Measurements from ENCODE around the gene OR8D1. TPM values are rescaled to one million over a fixed set of nuclear protein-coding genes. Genes with fewer than 3 reads are reported as not detected.

OR8D1 gene
- total RNA-seq, 2 experiments from 2014 or later = not detected

- no peaks in the 10 kb centered on the region for H3K79me2 ChIP-seq (ENCODE audit: insufficient read depth, low read depth, low read length)
- intact Hi-C loops (cut with micrococcal nuclease; ENCODE audit: unreplicated experiment) = no loop called here
- H3K9me2 ChIP-seq (ENCODE audit: insufficient read depth, low read length) = no peaks in the 10 kb centered on the region
- no TSS peak for BruUV-seq (replicated peaks)
- no peaks in the 10 kb centered on the region for H3K4me1 ChIP-seq (ENCODE audit: insufficient read depth, low read length, poor library complexity, severe bottlenecking)
- peak; percentile 2 for DNase-seq (ENCODE audit: low spot score)
- H3K27ac ChIP-seq (ENCODE audit: low read depth, low read length, poor library complexity, severe bottlenecking) = no peak overlapping the region
- no peak overlapping the region for H3K4me3 ChIP-seq (ENCODE audit: low read depth, low read length, poor library complexity, severe bottlenecking)
- no peak overlapping the region for H3K4me2 ChIP-seq (ENCODE audit: low read length)
- no peak overlapping the region for H2AFZ ChIP-seq (ENCODE audit: low read length)
- TF ChIP-seq, protein P1, sequence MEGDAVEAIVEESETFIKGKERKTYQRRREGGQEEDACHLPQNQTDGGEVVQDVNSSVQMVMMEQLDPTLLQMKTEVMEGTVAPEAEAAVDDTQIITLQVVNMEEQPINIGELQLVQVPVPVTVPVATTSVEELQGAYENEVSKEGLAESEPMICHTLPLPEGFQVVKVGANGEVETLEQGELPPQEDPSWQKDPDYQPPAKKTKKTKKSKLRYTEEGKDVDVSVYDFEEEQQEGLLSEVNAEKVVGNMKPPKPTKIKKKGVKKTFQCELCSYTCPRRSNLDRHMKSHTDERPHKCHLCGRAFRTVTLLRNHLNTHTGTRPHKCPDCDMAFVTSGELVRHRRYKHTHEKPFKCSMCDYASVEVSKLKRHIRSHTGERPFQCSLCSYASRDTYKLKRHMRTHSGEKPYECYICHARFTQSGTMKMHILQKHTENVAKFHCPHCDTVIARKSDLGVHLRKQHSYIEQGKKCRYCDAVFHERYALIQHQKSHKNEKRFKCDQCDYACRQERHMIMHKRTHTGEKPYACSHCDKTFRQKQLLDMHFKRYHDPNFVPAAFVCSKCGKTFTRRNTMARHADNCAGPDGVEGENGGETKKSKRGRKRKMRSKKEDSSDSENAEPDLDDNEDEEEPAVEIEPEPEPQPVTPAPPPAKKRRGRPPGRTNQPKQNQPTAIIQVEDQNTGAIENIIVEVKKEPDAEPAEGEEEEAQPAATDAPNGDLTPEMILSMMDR (conservative IDR thresholded peaks at IDR 0.05; ENCODE audit: low read length) = 0 out of 2 replicates have a peak, but pooled peaks have one; percentile 31
- TF ChIP-seq EZH2phosphoT487 (IDR thresholded peaks at IDR 0.05; ENCODE audit: borderline replicate concordance, low read depth, low read length) = no peak
- ChIA-PET CTCF (ENCODE audit: unreplicated experiment) (no interaction called here), POLR2A (no interaction called here)
- H4K20me1 ChIP-seq (ENCODE audit: insufficient read depth, low read length) = no peaks in the 10 kb centered on the region
- H3K9me3 ChIP-seq (ENCODE audit: low read length) = no peaks in the 10 kb centered on the region
- H3K36me3 ChIP-seq (ENCODE audit: insufficient read depth, low read length) = no peaks in the 10 kb centered on the region
Measured at GRCh38 chr11:124277804-124278203, 35.9 kb downstream of the OR8D1 start.

- intact Hi-C loops (cut with micrococcal nuclease; ENCODE audit: unreplicated experiment) = no loop called here
- H3K27ac ChIP-seq (ENCODE audit: low read depth, low read length, poor library complexity, severe bottlenecking) = no peak overlapping the region
- H4K20me1 ChIP-seq (ENCODE audit: insufficient read depth, low read length) = no peaks in the 10 kb centered on the region
- no peak overlapping the region for H3K4me3 ChIP-seq (ENCODE audit: low read depth, low read length, poor library complexity, severe bottlenecking)
- H3K9me3 ChIP-seq (ENCODE audit: low read length) = no peaks in the 10 kb centered on the region
- H3K4me1 ChIP-seq (ENCODE audit: insufficient read depth, low read length, poor library complexity, severe bottlenecking) = no peaks in the 10 kb centered on the region
- TF ChIP-seq, protein P1 (conservative IDR thresholded peaks at IDR 0.05; ENCODE audit: low read length) = no peak
- no peak for DNase-seq (ENCODE audit: low spot score)
- CTCF ChIA-PET (ENCODE audit: unreplicated experiment) = no interaction called here
- H3K79me2 ChIP-seq (ENCODE audit: insufficient read depth, low read depth, low read length) = no peaks in the 10 kb centered on the region
- POLR2A ChIA-PET = no interaction called here
- BruUV-seq (replicated peaks) = no TSS peak
- no peaks in the 10 kb centered on the region for H3K36me3 ChIP-seq (ENCODE audit: insufficient read depth, low read length)
- no peak overlapping the region for H2AFZ ChIP-seq (ENCODE audit: low read length)
- no peaks in the 10 kb centered on the region for H3K9me2 ChIP-seq (ENCODE audit: insufficient read depth, low read length)
- H3K4me2 ChIP-seq (ENCODE audit: low read length) = no peak overlapping the region
Measured at GRCh38 chr11:124277207-124277606, 36.5 kb downstream of the OR8D1 start.

GRCh38 chr11:124276081-124276480 is 37.7 kb downstream of the OR8D1 start:
- CTCF ChIA-PET (ENCODE audit: unreplicated experiment) = no interaction called here

More at GRCh38 chr11:124276081-124276480, 37.7 kb downstream of the OR8D1 start:
- no peak overlapping the region for H3K4me2 ChIP-seq (ENCODE audit: low read length)
- no peak overlapping the region for H2AFZ ChIP-seq (ENCODE audit: low read length)
- no peaks in the 10 kb centered on the region for H4K20me1 ChIP-seq (ENCODE audit: insufficient read depth, low read length)
- POLR2A ChIA-PET = no interaction called here
- H3K4me3 ChIP-seq (ENCODE audit: low read depth, low read length, poor library complexity, severe bottlenecking) = no peak overlapping the region
- no peaks in the 10 kb centered on the region for H3K36me3 ChIP-seq (ENCODE audit: insufficient read depth, low read length)
- no peaks in the 10 kb centered on the region for H3K4me1 ChIP-seq (ENCODE audit: insufficient read depth, low read length, poor library complexity, severe bottlenecking)
- intact Hi-C loops (cut with micrococcal nuclease; ENCODE audit: unreplicated experiment) = no loop called here
- no peaks in the 10 kb centered on the region for H3K9me2 ChIP-seq (ENCODE audit: insufficient read depth, low read length)
- H3K9me3 ChIP-seq (ENCODE audit: low read length) = no peaks in the 10 kb centered on the region
- H3K79me2 ChIP-seq (ENCODE audit: insufficient read depth, low read depth, low read length) = no peaks in the 10 kb centered on the region
- no peak overlapping the region for H3K27ac ChIP-seq (ENCODE audit: low read depth, low read length, poor library complexity, severe bottlenecking)
- no TSS peak for BruUV-seq (replicated peaks)
- DNase-seq (ENCODE audit: low spot score) = no peak
- no peak for TF ChIP-seq EZH2phosphoT487 (IDR thresholded peaks at IDR 0.05; ENCODE audit: borderline replicate concordance, low read depth, low read length)
- TF ChIP-seq, protein P1 (conservative IDR thresholded peaks at IDR 0.05; ENCODE audit: low read length) = no peak

Measured in OCI-LY7 (cell line).